ENCODE data around the gene SLC35D3. TPM values are rescaled to one million over a fixed set of nuclear protein-coding genes. Genes with fewer than 3 reads are reported as not detected.
"Not testable (repeated sequence)": the region's sequence is repeated elsewhere in the genome, so short reads cannot be mapped to it uniquely, and the experiment has no call there.

Gene SLC35D3
- total RNA-seq, 1 donor from 2014 or later = not detected

DNA sequence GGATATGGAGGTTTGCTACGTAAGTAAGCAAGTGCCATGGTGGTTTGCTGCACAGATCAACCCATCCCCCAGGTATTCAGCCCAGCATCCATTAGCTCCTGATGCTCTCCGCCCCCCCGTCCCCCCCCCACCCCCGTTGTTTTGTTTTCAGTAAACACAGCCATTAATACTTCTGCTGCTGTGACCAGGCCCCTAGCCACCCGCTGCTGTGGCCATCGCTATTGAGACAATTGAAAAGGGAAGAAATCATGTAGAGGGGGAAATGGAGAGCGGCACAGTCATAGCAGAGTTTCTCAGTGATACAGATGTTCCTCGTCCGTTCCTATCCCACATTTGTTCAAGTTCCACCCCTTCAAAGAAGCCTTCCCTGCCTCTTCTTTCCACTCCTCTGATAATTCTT lies 24.9 kb downstream of the SLC35D3 start:
- Histone ChIP-seq H3K9me3 (no peaks in the 10 kb centered on the region), H3K4me3 (no peak overlapping the region), H3K27ac (no peak overlapping the region), H3K27me3 (no peaks in the 10 kb centered on the region), H3K4me1 (no peaks in the 10 kb centered on the region), H3K36me3 (no peaks in the 10 kb centered on the region)
- TF ChIP-seq, protein P1, sequence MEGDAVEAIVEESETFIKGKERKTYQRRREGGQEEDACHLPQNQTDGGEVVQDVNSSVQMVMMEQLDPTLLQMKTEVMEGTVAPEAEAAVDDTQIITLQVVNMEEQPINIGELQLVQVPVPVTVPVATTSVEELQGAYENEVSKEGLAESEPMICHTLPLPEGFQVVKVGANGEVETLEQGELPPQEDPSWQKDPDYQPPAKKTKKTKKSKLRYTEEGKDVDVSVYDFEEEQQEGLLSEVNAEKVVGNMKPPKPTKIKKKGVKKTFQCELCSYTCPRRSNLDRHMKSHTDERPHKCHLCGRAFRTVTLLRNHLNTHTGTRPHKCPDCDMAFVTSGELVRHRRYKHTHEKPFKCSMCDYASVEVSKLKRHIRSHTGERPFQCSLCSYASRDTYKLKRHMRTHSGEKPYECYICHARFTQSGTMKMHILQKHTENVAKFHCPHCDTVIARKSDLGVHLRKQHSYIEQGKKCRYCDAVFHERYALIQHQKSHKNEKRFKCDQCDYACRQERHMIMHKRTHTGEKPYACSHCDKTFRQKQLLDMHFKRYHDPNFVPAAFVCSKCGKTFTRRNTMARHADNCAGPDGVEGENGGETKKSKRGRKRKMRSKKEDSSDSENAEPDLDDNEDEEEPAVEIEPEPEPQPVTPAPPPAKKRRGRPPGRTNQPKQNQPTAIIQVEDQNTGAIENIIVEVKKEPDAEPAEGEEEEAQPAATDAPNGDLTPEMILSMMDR (IDR thresholded peaks at IDR 0.05) = no peak
- intact Hi-C loops (cut with DNase I) = no loop called here
- no peak for DNase-seq (ENCODE audit: low spot score in 2 of 2)

DNA sequence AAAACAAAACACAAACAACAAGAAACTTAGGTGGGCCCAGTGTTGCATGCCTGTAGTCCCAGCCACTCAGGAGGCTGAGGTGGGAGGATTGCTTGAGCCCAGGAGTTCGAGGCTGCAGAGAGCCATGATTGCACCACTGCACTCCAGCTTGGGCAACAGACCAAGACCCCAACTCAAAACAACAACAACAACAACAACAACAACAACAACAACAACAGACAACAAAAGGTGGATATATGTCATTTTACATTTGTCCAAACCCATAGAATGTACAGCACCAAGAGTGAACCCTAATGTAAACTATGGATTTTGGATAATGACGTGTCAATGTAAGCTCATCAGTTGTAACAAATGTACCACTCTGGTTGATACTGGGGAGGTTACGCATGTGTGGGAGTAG lies 27.9 kb downstream of the SLC35D3 start:
- H3K4me1 ChIP-seq; DNase-seq (ENCODE audit: low spot score in 2 of 2); H3K4me3 ChIP-seq; H3K9me3 ChIP-seq; H3K36me3 ChIP-seq; intact Hi-C loops (cut with DNase I); H3K27me3 ChIP-seq; H3K27ac ChIP-seq: not testable (repeated sequence)

DNA sequence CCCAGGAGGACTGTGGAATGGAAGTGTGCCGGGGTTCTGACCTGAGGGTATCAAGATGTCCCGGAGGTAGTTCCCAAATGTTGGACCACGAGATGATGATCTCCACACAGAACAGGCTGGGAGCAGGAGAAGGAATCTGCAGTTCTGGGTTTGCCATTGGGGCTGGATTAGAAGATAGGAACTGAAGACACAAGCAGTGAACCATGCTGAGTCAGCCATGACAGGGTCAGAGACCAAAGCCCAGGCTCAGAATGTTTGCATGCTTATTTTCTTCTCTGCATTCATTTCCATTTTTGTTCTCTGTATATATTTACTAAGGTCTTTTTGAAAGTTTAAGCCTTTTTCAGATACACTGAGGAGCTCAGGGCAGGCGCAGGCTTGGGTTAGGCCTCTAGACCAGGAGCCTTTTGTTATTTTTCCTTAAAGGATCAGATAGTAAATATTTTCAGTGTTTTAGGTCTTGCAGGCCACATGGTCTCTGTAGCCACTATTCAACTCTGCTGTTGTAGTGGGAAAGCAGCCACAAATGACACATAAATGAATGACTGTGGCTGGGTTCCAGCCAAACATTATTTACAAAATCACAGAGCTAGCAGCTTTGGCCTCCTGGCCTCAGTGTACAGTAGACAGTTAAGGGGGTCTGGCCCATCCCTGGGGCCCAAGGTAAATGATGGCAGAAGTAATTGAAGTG lies 28.5 kb downstream of the SLC35D3 start:
- no peak overlapping the region for H3K27ac ChIP-seq
- no peaks in the 10 kb centered on the region for H3K4me1 ChIP-seq
- intact Hi-C loops (cut with DNase I) = no loop called here
- no peaks in the 10 kb centered on the region for H3K9me3 ChIP-seq
- no peaks in the 10 kb centered on the region for H3K36me3 ChIP-seq
- DNase-seq (ENCODE audit: low spot score in 2 of 2) = no peak
- H3K4me3 ChIP-seq = no peak overlapping the region
- no peaks in the 10 kb centered on the region for H3K27me3 ChIP-seq
- TF ChIP-seq, protein P1 (IDR thresholded peaks at IDR 0.05) = no peak

DNA sequence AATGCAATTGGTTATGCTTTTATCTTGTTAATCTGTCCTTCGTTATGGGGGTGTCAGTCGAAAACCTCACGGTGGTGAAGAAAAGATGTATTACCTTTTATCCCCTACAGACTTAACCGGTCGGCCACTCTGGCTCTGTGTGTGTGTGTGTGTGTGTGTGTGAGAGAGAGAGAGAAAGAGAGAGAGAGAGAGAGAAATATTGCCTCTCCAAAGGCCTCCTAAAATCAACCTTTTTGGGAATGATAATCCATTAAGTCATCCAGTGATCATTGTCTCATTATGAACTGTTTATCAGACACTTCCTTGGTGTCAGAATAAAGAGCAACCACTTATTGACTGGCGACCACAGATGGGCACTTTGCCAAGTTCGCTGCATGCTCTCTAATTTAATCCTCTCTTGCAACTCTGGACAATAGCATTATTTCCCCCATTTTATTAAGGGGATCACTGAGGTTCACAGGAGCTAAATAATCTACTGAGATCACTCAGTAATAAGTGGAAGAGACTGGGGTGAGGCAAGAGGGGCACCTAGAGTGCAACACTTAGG lies 30.7 kb downstream of the SLC35D3 start:
- intact Hi-C loops (cut with DNase I) = no loop called here
- no peak for DNase-seq (ENCODE audit: low spot score in 2 of 2)
- no peak overlapping the region for H3K27ac ChIP-seq

DNA sequence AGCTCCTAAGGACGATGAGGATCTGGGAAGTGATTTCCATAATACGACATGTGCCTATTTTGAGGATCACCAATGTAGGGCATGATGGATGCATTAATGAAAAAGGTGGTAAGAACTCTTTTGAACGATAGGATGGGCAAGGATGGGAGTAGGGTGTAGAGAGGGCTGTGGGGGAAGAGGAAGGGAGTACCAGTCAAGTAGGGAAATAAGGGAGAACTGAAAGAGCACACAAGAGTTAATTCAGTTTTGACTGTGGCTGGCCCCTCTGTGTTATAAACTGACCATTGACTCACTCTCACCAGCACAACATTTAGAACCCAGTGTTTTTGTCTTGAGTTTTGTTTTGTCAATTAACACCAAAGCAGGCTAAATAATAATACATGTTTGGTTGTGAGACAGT lies 33.0 kb downstream of the SLC35D3 start:
- intact Hi-C loops (cut with DNase I) = no loop called here
- no peaks in the 10 kb centered on the region for H3K27me3 ChIP-seq
- H3K27ac ChIP-seq = no peak overlapping the region
- TF ChIP-seq, protein P1 (IDR thresholded peaks at IDR 0.05) = no peak
- no peaks in the 10 kb centered on the region for H3K9me3 ChIP-seq
- no peaks in the 10 kb centered on the region for H3K36me3 ChIP-seq
- no peaks in the 10 kb centered on the region for H3K4me1 ChIP-seq
- H3K4me3 ChIP-seq = no peak overlapping the region
- DNase-seq (ENCODE audit: low spot score in 2 of 2) = no peak

More for the DNA sequence above, 30.7 kb downstream of the SLC35D3 start:
- H3K27me3 ChIP-seq = no peaks in the 10 kb centered on the region
- no peaks in the 10 kb centered on the region for H3K36me3 ChIP-seq
- TF ChIP-seq, protein P1 (IDR thresholded peaks at IDR 0.05) = no peak
- no peaks in the 10 kb centered on the region for H3K9me3 ChIP-seq
- no peak overlapping the region for H3K4me3 ChIP-seq
- no peaks in the 10 kb centered on the region for H3K4me1 ChIP-seq

DNA sequence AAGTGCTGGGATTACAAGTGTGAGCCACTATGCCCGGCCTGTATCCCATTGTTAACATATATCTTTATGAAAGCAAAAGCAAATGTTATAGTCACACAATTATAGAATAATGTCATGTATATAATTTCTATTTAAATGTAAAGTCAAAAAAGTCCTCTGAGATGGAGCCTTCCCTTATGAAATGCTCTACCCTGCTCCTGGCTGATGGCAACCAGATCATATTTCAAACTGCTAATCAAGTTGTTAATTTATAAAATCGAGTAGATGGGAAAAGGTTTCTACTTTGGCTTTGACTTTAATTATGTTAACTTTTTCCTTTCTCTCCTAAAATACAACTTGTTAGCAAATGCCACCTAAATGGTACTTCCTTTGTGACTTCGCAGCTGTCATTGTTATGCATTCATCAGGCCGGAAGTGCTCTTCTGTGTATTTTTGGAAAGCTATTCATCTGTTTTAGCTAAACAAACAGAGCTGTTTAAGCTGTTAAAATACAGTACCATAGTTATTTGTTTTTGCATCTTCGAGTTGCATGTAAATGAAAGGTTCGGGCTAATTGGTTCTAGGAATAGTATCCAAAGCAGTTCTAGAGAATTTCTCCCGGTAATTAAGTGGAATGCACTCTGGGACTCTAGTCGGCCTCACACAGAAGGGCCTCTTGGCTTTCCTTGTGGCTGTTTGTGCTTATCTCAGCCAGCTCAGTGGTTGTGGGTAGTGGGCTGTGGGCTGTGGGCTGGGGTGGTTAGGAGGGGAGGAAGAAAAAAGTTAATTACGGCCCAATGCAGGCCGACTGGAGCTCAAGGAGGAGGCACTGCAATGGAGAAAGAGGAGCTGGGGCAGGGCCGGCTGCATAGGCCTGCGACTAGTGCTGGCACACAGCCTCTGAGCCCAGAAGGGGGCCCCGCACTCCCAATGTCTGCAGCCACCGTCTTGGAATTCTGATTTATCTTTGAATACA lies 34.8 kb downstream of the SLC35D3 start:
- Histone ChIP-seq H3K36me3 (no peaks in the 10 kb centered on the region), H3K9me3 (no peaks in the 10 kb centered on the region), H3K27me3 (no peaks in the 10 kb centered on the region), H3K4me3 (no peak overlapping the region), H3K27ac (no peak overlapping the region), H3K4me1 (no peaks in the 10 kb centered on the region)
- intact Hi-C loops (cut with DNase I) = no loop called here
- DNase-seq (ENCODE audit: low spot score in 2 of 2) = no peak
- TF ChIP-seq, protein P1 (IDR thresholded peaks at IDR 0.05) = no peak

Data from ascending aorta (tissue), 2 donors.